Memory B cell (primary cell): ENCODE results near the gene FGD6.
"Not testable (repeated sequence)": the region's sequence is repeated elsewhere in the genome, so short reads cannot be mapped to it uniquely, and the experiment has no call there.

Source experiments
- ATAC-seq: fragments of 150-1000 bp; cut with Tn5 transposase; 2 replicates; pipeline ENCODE4 v1.10.0; 2021; ENCODE audit warnings: low read depth, mild to moderate bottlenecking, moderate library complexity
- DNase-seq, 2 donors: peaks; one replicate each; pipeline ENCODE4 v3.0.0; 2022; ENCODE audit warnings: low spot score in 2 of 2
- H3K27ac Mint-ChIP-seq: one replicate; pipeline ENCODE4 v1.8.0; 2022; ENCODE audit warnings: mild to moderate bottlenecking, moderate library complexity, mixed read lengths
- H3K27me3 Mint-ChIP-seq: one replicate; pipeline ENCODE4 v1.8.0; 2022; ENCODE audit warnings: mixed read lengths
- H3K36me3 Mint-ChIP-seq: one replicate; pipeline ENCODE4 v1.8.0; 2022; ENCODE audit warnings: mild to moderate bottlenecking, mixed read lengths
- H3K4me1 Mint-ChIP-seq: one replicate; pipeline ENCODE4 v1.8.0; 2022; ENCODE audit warnings: mixed read lengths
- H3K4me3 Mint-ChIP-seq: one replicate; pipeline ENCODE4 v1.8.0; 2022; ENCODE audit warnings: mild to moderate bottlenecking, moderate library complexity, mixed read lengths
- H3K9me3 Mint-ChIP-seq: one replicate; pipeline ENCODE4 v1.8.0; 2022; ENCODE audit warnings: mixed read lengths

FGD6 gene

DNA sequence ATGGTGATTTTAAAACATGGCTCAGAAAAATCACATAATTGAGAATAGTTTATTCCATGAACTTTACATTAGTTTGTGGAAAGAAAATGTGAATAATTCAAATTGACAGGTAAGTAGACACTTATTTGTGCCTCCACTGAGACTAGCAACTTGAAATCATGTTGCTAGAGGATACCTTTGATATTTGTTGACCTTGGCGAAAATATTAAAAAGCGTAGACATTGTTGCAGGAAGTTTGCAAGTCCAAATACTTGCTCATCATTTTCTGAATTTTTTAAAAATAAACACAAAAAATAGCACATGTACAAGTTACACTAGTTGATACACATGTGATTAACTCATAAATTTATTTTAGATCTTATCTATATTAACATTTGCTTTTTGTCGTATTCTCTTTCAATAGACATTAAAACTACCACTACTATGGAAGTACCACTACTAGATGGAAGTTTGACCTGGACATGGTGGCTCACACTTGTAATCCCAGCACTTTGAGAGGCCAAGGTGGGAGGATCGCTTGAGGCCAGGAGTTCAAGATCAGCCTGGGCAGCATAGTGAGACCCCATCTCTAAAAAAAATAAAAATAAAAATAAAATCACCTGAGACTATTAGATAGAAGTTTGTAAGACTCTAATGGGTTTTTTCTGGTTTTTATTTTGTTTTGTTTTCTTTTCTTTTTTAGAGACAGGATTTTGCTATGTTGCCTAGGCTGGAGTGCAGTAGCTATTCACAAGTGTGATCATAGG is 24.7 kb upstream of the FGD6 start:
- ATAC-seq = no peak

GRCh38 chr12:95241138-95241537 is 23.9 kb upstream of the FGD6 start:
- H3K9me3 Mint-ChIP-seq, H3K27ac Mint-ChIP-seq, H3K27me3 Mint-ChIP-seq, H3K36me3 Mint-ChIP-seq, ATAC-seq, DNase-seq, H3K4me3 Mint-ChIP-seq: not testable (repeated sequence)
- H3K4me1 Mint-ChIP-seq = peaks cover 14% of the 10 kb centered on the region

More for the DNA sequence above, 24.7 kb upstream of the FGD6 start:
- no peaks in the 10 kb centered on the region for H3K27me3 Mint-ChIP-seq
- no peak overlapping the region for H3K4me3 Mint-ChIP-seq
- no peak overlapping the region for H3K27ac Mint-ChIP-seq
- no peak for DNase-seq
- peaks cover 6% of the 10 kb centered on the region for H3K36me3 Mint-ChIP-seq
- H3K9me3 Mint-ChIP-seq = no peaks in the 10 kb centered on the region
- peaks cover 14% of the 10 kb centered on the region for H3K4me1 Mint-ChIP-seq

DNA sequence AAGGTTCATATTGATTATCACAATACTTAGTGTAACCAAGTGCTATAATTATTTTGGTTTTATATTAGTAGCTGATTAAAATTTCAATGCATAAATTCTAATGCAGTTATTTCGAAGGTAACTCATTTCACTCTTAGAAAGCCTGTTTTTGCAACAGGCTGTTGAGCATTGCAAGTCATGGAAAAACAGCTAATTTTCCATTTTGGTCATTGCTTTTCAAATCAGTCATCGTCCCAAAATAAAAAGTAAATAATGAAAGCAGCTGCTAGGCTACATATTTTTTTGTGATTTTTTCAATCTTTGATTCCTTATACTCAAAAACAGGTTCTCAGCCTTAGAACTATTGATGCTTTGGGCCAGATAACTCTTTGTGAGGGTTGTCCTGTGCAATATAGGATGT is 23.3 kb upstream of the FGD6 start:
- DNase-seq = no peak
- Mint-ChIP-seq H3K36me3 (peaks cover 6% of the 10 kb centered on the region), H3K4me1 (peaks cover 14% of the 10 kb centered on the region), H3K27me3 (no peaks in the 10 kb centered on the region), H3K9me3 (no peaks in the 10 kb centered on the region), H3K4me3 (no peak overlapping the region), H3K27ac (no peak overlapping the region)
- ATAC-seq = no peak

GRCh38 chr12:95239835-95240234 is 22.6 kb upstream of the FGD6 start:
- peaks cover 14% of the 10 kb centered on the region for H3K4me1 Mint-ChIP-seq
- H3K36me3 Mint-ChIP-seq, ATAC-seq, DNase-seq, H3K4me3 Mint-ChIP-seq, H3K27me3 Mint-ChIP-seq, H3K27ac Mint-ChIP-seq, H3K9me3 Mint-ChIP-seq: not testable (repeated sequence)

DNA sequence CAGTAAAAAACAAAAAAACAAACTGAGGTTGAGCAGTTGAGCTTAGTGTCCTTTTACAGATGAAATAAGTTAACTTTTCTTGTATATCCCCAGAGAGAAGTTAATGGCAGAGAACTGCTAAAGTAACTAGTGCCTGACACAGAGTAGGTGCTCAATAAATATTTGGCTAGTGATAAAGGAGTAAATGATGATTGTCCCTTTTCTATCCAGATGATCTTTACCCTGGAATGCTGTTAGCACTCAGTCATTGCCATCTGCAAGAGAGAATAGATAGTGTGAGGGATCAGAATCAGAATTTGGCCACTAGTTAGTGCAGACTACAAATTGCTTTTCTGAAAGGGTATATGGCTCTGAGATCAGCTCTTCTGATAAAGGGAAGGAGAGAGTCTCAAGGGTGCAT is 21.9 kb upstream of the FGD6 start:
- H3K4me3 Mint-ChIP-seq = no peak overlapping the region
- peaks cover 14% of the 10 kb centered on the region for H3K4me1 Mint-ChIP-seq
- no peaks in the 10 kb centered on the region for H3K9me3 Mint-ChIP-seq
- H3K36me3 Mint-ChIP-seq = peaks cover 8% of the 10 kb centered on the region
- no peak for ATAC-seq
- H3K27ac Mint-ChIP-seq = no peak overlapping the region
- no peaks in the 10 kb centered on the region for H3K27me3 Mint-ChIP-seq
- no peak for DNase-seq

DNA sequence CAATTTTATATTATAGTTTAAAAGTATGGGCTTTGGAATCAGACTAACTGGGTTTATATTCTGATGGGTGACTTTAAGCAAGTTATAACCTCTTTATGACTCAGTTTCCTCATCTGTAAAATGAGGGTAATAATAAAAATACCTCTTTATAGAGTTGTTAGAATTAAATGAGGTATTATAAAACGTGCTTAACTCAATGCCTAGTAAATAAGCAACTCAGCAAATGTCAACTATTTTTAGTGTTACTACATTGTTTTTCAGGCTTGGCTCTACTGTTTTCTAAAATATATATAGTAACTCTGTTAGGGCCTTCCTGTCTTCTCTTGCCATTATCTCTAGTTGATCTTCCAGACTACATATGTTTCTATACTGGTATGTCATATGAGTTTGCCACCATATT is 20.9 kb upstream of the FGD6 start:
- ATAC-seq (no peak), DNase-seq (no peak)
- Mint-ChIP-seq H3K4me3 (no peak overlapping the region), H3K4me1 (peaks cover 14% of the 10 kb centered on the region), H3K9me3 (no peaks in the 10 kb centered on the region), H3K27me3 (no peaks in the 10 kb centered on the region), H3K36me3 (peaks cover 6% of the 10 kb centered on the region), H3K27ac (no peak overlapping the region)

DNA sequence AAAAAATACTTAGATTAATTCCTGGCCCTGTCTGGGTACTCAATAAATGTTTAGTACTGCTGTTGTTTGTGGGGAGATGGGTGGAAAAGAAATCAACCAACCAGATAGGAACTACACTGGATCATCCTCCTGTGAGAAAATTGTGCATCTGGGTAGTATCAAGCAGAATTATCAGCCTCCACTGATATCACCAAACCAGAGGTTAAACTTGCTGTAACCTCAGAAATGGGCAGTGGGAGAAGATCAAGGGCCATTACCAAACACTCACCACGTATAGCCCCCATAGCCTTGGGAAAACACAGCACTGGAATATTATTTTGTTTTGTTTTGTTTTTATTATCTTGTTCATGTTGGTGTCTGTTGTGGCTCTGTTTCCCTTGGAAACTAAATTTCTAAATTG is 20.0 kb upstream of the FGD6 start:
- ATAC-seq (no peak), DNase-seq (no peak)
- Mint-ChIP-seq H3K4me3 (no peak overlapping the region), H3K4me1 (peaks cover 18% of the 10 kb centered on the region), H3K9me3 (no peaks in the 10 kb centered on the region), H3K27ac (no peak overlapping the region), H3K27me3 (no peaks in the 10 kb centered on the region), H3K36me3 (peaks cover 8% of the 10 kb centered on the region)

DNA sequence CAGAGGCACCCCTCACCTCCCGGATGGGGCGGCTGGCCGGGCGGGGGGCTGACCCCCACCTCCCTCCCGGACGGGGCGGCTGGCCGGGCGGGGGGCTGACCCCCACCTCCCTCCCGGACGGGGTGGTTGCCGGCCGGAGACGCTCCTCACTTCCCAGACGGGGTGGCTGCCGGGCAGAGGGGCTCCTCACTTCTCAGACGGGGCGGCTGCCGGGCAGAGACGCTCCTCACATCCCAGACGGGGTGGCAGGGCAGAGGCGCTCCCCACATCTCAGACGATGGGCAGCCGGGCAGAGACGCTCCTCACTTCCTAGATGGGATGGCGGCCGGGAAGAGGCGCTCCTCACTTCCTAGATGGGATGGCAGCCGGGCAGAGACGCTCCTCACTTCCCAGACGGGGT is 18.4 kb upstream of the FGD6 start:
- not testable (repeated sequence) for H3K27me3 Mint-ChIP-seq, H3K9me3 Mint-ChIP-seq, H3K4me3 Mint-ChIP-seq, H3K36me3 Mint-ChIP-seq, H3K27ac Mint-ChIP-seq, ATAC-seq, DNase-seq
- H3K4me1 Mint-ChIP-seq = peaks cover 20% of the 10 kb centered on the region

GRCh38 chr12:95234187-95234586 is 16.9 kb upstream of the FGD6 start:
- not testable (repeated sequence) for H3K4me3 Mint-ChIP-seq, DNase-seq, H3K36me3 Mint-ChIP-seq, ATAC-seq, H3K9me3 Mint-ChIP-seq, H3K27me3 Mint-ChIP-seq, H3K27ac Mint-ChIP-seq
- peaks cover 15% of the 10 kb centered on the region for H3K4me1 Mint-ChIP-seq

DNA sequence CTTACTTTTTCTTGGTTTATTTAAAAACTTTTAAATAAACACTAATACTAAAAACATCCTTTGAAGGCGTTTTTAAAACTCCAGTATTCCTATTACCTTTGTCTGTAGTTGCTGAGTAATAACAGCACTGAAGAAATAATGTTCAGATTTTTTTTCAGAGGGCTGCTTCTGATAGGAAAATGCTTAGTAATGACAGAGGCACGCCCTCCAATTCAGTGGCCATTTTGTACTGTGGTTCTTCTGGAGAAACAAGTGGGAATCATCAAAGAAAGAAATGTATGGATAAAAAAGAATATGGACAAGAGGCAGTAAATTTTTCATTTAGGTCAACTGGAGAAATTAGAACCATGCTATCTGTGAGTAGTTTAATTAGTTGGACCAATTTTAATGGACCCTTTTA is 13.9 kb upstream of the FGD6 start:
- Mint-ChIP-seq H3K9me3 (no peaks in the 10 kb centered on the region), H3K4me3 (no peak overlapping the region), H3K27ac (no peak overlapping the region), H3K4me1 (peaks cover 16% of the 10 kb centered on the region), H3K36me3 (peaks cover 5% of the 10 kb centered on the region), H3K27me3 (no peaks in the 10 kb centered on the region)
- DNase-seq = no peak
- no peak for ATAC-seq

DNA sequence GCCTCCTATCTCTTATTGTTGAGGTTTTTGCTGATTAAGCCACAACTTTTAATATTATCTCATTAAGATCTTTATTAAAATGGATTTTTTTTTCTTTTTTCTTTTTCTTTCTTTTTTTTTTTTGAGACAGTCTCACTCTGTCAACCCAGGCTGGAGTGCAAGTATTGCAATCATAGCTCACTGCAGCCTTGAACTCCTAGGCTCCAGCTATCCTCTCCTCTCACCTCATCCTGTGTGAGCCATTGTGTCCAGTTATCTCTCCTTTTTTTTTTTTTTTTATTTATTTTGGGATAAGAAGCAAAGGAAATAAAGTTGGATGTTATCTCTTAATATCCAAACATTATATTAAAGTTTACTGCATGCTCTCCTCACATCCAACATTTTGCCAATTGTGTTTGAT is 13.0 kb upstream of the FGD6 start:
- Mint-ChIP-seq H3K9me3 (no peaks in the 10 kb centered on the region), H3K27me3 (no peaks in the 10 kb centered on the region), H3K4me3 (no peak overlapping the region), H3K4me1 (peaks cover 16% of the 10 kb centered on the region), H3K27ac (no peak overlapping the region), H3K36me3 (peaks cover 5% of the 10 kb centered on the region)
- no peak for ATAC-seq
- no peak for DNase-seq

DNA sequence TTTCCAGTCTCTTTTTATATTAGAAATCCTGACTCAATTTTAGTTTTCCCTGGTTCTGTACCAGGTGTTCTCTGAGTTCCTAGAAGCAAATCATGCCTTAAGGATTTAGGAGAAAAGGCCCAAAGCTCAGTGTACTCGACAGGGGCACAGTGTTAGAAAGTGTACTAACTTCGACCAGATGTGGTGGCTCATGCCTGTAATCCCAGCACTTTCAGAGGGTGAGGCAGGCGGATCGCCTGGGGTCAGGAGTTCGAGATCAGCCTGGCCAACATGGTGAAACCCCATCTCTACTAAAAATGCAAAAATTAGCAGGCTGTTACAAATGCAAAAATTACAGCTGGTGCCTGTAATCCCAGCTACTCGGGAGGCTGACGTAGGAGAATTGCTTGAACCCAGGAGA is 12.4 kb upstream of the FGD6 start:
- ATAC-seq (no peak), DNase-seq (no peak)
- H3K4me3 Mint-ChIP-seq = no peak overlapping the region
- peaks cover 10% of the 10 kb centered on the region for H3K36me3 Mint-ChIP-seq
- no peaks in the 10 kb centered on the region for H3K9me3 Mint-ChIP-seq
- no peaks in the 10 kb centered on the region for H3K27me3 Mint-ChIP-seq
- peaks cover 20% of the 10 kb centered on the region for H3K4me1 Mint-ChIP-seq
- H3K27ac Mint-ChIP-seq = no peak overlapping the region

DNA sequence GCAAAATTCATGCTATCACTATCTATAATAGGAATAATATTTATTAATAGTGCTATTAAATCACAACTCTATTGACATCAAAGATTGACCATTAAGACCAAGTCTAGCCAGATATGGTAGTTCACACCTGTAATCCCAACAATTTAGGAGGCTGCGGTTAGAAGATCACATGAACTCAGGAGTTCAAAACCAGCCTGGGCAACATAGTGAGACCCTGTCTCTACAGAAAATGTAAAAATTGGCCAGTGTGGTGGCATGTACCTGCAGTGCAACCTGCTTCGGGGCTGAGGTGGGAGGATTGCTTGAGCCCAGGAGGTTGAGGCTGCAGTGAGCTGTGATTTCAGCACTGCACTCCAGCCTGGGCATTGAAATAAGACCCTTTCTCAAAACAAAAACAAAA is 11.3 kb upstream of the FGD6 start:
- Mint-ChIP-seq H3K36me3 (peaks cover 13% of the 10 kb centered on the region), H3K4me1 (peaks cover 20% of the 10 kb centered on the region), H3K4me3 (no peak overlapping the region), H3K9me3 (no peaks in the 10 kb centered on the region), H3K27ac (no peak overlapping the region), H3K27me3 (no peaks in the 10 kb centered on the region)
- DNase-seq = no peak
- no peak for ATAC-seq

DNA sequence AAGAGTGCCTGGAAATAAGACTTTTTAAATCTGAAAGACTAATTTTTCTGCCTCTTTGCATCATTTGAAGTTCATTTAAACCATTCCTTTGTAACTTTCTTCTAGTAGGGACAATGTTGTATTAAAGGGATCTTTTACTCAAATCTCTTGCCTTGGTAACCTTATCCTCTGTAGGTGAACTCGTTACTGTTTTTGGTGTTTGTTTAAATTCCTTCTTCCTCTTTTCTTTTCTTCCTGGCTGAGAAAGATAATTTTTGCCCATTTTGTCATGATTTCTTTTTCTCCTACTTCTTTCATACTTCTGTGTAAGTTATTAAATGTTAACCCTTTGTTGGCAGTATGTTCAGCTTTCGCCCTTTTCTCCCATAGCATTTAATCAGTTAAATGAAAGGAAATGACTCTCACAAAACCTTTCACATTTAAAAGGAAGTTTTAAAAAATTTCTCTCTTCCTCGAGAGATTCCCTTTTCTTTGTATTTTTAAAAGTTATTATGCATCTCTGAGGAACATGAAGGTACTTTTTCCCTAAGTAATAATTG is 10.6 kb upstream of the FGD6 start:
- Mint-ChIP-seq H3K4me3 (no peak overlapping the region), H3K4me1 (peaks cover 18% of the 10 kb centered on the region), H3K27ac (peak overlapping the region; percentile 28), H3K36me3 (peaks cover 11% of the 10 kb centered on the region), H3K27me3 (no peaks in the 10 kb centered on the region), H3K9me3 (no peaks in the 10 kb centered on the region)
- no peak for DNase-seq
- ATAC-seq = no peak

- ATAC-seq = no peak
- H3K4me3 Mint-ChIP-seq = no peak overlapping the region
- peaks cover 17% of the 10 kb centered on the region for H3K4me1 Mint-ChIP-seq
- H3K36me3 Mint-ChIP-seq = peaks cover 13% of the 10 kb centered on the region
- H3K9me3 Mint-ChIP-seq = no peaks in the 10 kb centered on the region
- no peaks in the 10 kb centered on the region for H3K27me3 Mint-ChIP-seq
- DNase-seq = no peak
- no peak overlapping the region for H3K27ac Mint-ChIP-seq
Observed at GRCh38 chr12:95225645-95226212, 8.5 kb upstream of the FGD6 start.
